KOPT-K1 (cell line): Measurements from ENCODE around the gene FNBP1L.
"Not testable (repeated sequence)": the region's sequence is repeated elsewhere in the genome, so short reads cannot be mapped to it uniquely, and the experiment has no call there.

Experiments
- H3K27ac ChIP-seq: fragments of 200-600 bp; sonication (generic); 2 replicates; pipeline ENCODE4 v1.5.1; 2016; ENCODE audit warnings: antibody characterized with exemption, mild to moderate bottlenecking, low read depth, low read length; ENCODE audit not compliant: poor library complexity, severe bottlenecking
- H3K36me3 ChIP-seq: fragments of 200-600 bp; sonication (generic); 2 replicates; pipeline ENCODE4 v1.5.1; 2017; ENCODE audit warnings: antibody characterized with exemption, mild to moderate bottlenecking, low read length, moderate library complexity; ENCODE audit not compliant: insufficient read depth
- H3K9me3 ChIP-seq: fragments of 200-600 bp; sonication (generic); 2 replicates; pipeline ENCODE4 v1.5.1; 2017; ENCODE audit warnings: antibody characterized with exemption, low read length, mild to moderate bottlenecking; ENCODE audit not compliant: insufficient read depth, poor library complexity, severe bottlenecking

The FNBP1L gene

DNA sequence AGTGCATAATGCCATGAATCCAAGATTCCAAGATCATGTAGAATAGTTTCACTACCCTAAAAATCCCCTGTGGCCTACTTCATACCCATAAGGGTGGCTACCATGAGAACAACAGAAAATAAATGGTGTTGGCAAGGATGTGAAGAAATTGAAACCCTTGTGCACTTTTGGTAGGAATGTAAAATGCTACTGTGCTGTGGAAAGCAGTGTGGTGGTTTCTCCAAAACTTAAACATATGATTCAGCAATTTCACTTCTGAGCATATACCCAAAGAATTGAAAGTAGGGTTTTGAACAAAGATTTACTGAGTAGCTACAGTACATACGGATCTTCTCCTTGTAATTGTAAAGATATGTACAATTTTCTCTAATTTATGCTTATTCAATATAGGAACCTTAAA is 16.0 kb downstream of the FNBP1L start:
- no peaks in the 10 kb centered on the region for H3K36me3 ChIP-seq
- no peak overlapping the region for H3K27ac ChIP-seq
- no peaks in the 10 kb centered on the region for H3K9me3 ChIP-seq

DNA sequence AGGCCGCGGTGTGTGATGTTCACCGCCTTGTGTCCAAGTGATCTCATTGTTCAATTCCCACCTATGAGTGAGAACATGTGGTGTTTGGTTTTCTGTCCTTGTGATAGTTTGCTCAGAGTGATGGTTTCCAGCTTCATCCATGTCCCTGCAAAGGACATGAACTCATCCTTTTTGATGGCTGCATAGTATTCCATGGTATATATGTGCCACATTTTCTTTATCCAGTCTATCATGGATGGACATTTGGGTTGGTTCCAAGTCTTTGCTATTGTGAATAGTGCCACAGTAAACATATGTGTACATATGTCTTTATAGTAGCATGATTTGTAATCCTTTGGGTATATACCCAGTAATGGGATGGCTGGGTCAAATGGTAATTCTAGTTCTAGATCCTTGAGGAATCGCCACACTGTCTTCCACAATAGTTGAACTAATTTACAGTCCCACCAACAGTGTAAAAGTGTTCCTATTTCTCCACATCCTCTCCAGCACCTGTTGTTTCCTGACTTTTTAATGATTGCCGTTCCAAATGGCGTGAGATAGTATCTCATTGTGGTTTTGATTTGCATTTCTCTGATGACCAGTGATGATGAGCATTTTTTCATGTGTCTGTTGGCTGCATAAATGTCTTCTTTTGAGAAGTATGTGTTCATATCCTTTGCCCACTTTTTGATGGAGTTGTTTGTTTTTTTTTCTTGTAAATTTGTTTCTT is 17.6 kb downstream of the FNBP1L start:
- not testable (repeated sequence) for H3K9me3 ChIP-seq, H3K27ac ChIP-seq, H3K36me3 ChIP-seq

DNA sequence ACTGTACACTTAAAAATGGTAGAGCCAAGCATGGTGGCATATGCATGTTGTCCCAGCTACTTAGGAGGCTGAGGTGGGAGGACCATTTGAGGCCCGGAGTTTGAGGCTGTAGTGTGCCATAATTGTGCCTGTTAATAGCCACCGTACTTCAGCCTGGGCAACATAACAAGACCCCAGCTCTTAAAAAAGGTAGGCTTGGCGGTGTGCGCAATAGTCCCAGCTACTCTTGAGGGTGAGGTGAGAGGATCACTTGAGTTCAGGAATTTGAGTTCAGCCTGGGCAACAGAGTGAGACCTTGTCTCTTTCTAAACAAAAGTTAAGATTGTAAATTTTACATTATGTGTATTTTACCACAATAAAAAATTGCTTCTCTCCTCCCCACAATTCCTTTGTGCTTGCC is 19.7 kb downstream of the FNBP1L start:
- H3K27ac ChIP-seq = no peak overlapping the region
- no peaks in the 10 kb centered on the region for H3K9me3 ChIP-seq
- no peaks in the 10 kb centered on the region for H3K36me3 ChIP-seq

DNA sequence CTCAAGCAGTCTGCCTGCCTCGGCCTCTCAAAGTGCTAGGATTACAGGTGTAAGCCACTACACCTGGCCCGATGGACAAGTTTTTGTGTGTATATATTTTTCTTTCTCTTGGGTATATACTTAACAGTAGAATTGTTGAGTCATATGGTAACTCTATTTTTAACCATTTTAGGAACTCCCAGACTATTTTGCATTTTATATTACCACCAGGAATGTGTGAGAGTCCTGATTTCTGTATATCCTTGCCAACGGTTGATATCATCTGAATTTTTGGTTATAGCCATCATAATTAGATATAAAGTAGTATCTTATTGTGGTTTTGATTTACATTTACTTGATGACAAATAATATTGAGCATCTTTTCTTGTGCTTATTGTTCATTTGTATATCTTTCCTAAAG is 20.7 kb downstream of the FNBP1L start:
- H3K9me3 ChIP-seq = no peaks in the 10 kb centered on the region
- no peak overlapping the region for H3K27ac ChIP-seq
- H3K36me3 ChIP-seq = no peaks in the 10 kb centered on the region

DNA sequence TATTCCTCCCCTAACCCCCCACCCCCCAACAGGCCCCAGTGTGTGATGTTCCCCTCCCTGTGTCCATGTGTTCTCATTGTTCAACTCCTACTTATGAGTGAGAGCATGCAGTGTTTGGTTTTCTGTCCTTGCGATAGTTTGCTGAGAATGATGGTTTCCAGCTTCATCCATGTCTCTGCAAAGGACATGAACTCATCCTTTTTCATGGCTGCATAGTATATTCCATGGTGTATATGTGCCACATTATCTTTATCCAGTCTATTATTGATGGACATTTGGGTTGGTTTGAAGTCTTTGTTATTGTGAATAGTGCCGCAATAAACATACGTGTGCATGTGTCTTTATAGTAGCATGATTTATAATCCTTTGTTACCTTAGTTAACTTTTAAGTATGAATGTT is 21.3 kb downstream of the FNBP1L start:
- not testable (repeated sequence) for H3K36me3 ChIP-seq, H3K27ac ChIP-seq, H3K9me3 ChIP-seq

DNA sequence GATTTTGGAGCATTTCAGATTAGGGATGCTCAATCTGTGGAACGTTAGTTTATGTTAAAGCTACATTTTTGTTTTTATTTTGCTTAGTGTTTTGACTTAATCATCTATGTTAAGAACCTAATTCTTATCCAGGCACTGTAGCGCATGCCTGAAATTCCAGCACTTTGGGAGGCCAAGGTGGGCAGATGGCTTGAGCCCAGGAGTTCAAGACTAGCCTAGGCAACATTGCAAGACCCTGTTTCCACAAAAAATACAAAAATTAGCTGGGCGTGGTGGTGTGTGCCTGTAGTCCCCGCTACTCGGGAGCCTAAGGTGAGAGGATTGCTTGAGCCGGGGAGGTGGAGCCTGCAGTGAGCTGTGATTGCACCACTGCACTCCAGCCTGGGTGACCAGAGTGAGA is 23.4 kb downstream of the FNBP1L start:
- peaks cover under 1% of the 10 kb centered on the region for H3K9me3 ChIP-seq
- no peak overlapping the region for H3K27ac ChIP-seq
- H3K36me3 ChIP-seq = no peaks in the 10 kb centered on the region

DNA sequence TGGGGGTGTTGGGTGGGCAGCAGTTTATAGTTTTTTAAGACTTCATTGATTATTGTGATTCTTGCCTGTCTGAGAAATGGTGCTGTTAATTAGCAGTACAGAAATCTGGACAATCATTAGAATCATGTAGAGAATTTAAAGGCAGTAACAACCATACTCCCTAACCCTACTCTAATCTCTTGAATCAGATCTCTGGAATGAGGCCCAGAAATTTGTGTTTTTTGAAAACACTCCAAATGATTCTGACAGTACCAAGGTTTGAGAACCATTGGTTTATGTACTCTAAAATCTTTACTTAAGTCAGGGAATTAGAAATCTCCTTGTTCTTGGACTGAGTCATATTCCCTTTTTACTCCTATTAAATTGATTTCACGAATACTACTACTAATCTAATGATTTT is 24.0 kb downstream of the FNBP1L start:
- Histone ChIP-seq H3K27ac (no peak overlapping the region), H3K36me3 (no peaks in the 10 kb centered on the region), H3K9me3 (peaks cover 6% of the 10 kb centered on the region)

DNA sequence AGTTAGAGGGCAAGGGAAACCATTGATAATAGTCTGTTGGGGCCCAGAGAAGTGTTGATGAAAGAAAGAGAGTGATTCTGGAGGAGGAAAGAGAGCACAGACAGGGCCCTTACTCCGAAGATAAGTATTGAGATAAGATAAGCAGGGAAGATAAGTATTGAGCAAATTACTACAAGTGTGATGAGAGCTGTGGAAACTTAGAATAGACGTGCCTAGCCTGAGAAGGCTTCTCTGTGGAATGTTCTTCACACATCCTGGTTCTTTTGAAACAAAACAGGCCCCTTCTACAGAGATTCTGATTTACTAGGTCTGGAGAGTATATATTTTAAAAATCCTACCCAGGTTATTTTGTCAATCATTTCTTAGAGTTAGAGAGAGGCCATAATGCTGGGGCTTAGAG is 26.4 kb downstream of the FNBP1L start:
- no peaks in the 10 kb centered on the region for H3K36me3 ChIP-seq
- H3K9me3 ChIP-seq = peaks cover 24% of the 10 kb centered on the region
- no peak overlapping the region for H3K27ac ChIP-seq

DNA sequence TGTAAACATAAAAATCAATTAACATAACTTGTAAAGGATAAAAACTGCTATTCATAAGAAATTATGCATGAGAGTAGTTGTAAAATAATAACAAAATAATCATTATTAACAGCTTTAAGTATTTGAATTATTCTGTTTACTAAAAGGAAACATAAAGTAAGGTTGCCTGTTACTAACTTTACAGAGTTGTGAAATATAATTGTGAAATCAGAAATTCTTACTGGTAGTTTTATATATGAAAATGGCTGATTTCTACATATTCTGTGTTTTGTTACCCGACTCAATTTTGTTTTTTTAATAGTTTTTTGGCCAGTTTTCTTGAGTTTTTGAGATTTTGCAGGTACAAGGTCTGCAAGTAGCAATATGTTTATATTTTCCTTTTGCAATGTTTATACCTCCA is 27.8 kb downstream of the FNBP1L start:
- Histone ChIP-seq H3K36me3 (no peaks in the 10 kb centered on the region), H3K9me3 (peaks cover 34% of the 10 kb centered on the region), H3K27ac (no peak overlapping the region)

DNA sequence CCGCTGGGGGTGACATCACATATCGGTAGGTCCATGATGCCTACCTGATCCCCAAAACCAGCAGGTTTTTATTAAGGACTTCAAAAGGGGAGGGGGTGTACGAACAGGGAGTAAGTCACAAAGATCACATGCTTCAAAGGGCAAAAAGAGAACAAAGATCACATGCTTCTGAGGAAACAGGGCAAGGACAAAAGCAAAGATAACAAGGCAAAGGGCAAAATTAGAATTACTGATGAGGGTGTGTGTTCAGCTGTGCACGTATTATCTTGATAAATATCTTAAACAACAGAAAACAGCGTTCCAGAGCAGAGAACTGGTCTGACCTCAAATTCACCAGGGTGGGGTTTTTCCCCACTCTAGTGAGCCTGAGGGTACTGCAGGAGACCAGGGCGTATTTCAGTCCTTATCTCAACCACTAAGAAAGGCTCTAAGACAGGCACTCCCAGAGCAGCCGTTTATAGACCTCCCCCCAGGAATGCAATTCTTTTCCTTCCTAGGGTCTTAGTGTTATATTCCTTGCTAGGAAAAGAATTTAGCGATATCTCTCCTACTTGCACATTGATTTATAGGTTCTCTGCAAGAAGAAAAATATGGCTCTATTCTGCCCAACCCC is 31.3 kb downstream of the FNBP1L start:
- not testable (repeated sequence) for H3K36me3 ChIP-seq, H3K27ac ChIP-seq
- H3K9me3 ChIP-seq = peaks cover 34% of the 10 kb centered on the region

DNA sequence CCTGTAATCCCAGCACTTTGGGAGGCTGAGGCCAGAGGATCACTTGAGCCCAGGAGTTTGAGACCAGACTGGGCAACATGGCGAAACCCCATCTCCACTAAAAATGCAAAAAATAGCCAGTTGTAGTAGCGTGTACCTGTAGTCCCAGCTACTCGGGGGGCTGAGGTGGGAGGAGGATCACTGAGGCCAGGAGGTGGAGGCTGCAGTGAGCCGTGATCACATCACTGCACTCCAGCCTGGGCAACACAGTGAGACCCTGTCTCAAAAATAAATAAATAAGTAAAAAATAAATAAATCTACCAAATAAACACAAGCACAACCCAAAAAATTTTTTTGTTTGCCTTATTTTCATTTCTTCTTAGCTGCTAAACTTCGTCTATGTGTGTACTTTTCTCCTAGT is 34.0 kb downstream of the FNBP1L start:
- peaks cover 27% of the 10 kb centered on the region for H3K9me3 ChIP-seq
- H3K27ac ChIP-seq, H3K36me3 ChIP-seq: not testable (repeated sequence)

DNA sequence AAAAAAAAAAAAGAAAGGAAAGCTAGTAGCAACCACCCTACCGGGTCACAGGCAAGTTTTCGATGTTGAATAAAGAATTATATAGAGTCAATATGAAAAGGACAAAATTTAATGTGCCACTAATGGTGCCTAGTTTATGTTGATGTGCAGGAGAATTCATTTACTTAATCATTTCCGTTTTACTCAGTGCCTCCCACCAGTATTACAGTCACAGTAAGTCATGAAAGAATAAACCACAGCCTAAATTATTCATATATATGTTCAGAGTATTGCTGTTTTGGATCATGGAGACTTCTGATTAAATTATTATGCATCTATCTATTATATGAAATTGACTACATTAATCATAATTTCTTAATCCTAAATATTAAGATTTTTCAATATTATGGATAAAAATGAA is 35.3 kb downstream of the FNBP1L start:
- Histone ChIP-seq H3K36me3 (no peaks in the 10 kb centered on the region), H3K9me3 (peaks cover 21% of the 10 kb centered on the region), H3K27ac (no peak overlapping the region)

DNA sequence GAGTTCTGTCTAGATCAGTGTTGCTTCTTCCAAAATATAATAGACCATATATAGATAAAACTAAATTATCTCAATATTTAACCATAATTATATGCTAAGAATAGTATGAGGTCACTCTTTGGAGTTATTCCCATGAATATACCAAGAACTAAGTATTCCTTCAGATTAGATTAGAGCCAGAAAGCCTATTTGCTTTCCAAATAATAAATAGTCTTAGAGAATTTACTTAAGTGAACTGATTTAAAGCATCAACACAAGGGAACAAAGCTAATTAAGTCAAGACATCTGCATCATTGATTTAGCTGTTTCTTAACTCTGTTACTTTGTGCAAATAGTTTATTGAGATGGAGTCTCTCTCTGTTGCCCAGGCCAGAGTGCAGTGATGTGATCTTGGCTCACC is 35.7 kb downstream of the FNBP1L start:
- peaks cover 17% of the 10 kb centered on the region for H3K9me3 ChIP-seq
- no peak overlapping the region for H3K27ac ChIP-seq
- H3K36me3 ChIP-seq = no peaks in the 10 kb centered on the region

DNA sequence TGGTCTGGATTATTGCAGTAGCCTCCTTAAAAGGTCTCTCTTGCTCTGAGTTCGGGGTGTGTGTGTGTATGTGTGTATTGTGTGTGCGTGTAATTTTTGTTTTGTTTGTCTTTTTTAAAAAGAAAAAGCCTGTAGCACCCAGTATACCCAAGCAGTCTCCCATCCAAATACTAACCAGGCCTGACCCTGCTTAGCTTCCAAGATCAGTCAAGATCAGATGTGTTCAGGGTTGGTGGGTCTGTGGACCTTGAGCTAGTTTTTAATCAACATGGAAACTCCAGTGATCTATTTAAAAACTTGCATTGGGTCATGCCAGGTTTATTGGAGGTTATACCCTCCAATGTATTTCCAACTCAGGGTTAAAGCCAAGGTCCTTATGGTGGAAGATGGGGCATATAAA is 40.3 kb downstream of the FNBP1L start:
- Histone ChIP-seq H3K9me3 (no peaks in the 10 kb centered on the region), H3K27ac (no peak overlapping the region), H3K36me3 (no peaks in the 10 kb centered on the region)

DNA sequence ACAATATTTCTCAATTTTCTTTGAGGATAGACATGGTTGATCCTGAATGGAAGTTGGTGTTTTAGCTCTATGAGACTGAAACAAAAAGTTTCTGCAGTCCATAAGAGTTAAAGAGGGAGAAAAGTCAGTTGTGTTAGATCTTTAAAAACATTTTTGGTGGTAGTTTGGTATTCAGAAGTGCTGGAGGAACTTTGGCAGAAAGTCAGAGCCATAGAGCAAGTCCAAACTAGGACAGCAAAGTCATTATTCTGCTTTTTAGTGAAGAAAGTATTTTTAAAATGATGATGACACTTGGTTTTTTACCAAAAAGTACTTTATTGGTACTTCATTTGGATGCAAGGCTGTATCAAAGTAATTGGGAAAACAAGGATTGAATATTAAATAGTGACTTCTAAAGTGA is 41.8 kb downstream of the FNBP1L start:
- Histone ChIP-seq H3K9me3 (peaks cover under 1% of the 10 kb centered on the region), H3K27ac (no peak overlapping the region), H3K36me3 (no peaks in the 10 kb centered on the region)

DNA sequence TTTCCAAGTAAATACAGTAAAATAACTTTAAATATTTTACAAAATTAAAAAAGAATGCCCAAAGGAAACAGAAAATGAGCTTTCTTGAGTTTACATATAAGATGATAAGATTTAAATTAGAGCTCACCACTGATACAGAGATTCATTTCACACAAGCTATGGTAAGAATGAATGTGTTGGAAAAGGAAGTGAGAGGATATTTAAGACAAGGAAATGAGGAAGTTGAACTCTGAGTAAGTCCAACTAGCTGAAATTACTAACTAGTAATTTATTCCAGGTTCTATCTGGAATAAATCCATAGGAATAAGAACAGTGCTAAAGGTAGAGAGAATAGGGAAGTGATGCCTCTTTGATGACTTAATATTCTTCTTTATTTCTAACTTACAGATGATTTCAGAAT is 42.4 kb downstream of the FNBP1L start:
- peaks cover 3% of the 10 kb centered on the region for H3K9me3 ChIP-seq
- H3K27ac ChIP-seq = no peak overlapping the region

More for the DNA sequence above, 42.4 kb downstream of the FNBP1L start:
- H3K36me3 ChIP-seq = no peaks in the 10 kb centered on the region
